GM12801 (cell line): ENCODE data around the gene C3orf22.

ENCODE experiments used
- CTCF ChIP-seq: IDR thresholded peaks from one replicate; pipeline ENCODE4 v1.5.1; 2011; ENCODE audit warnings: control low read depth; ENCODE audit not compliant: insufficient read length; ENCODE audit errors: extremely low read depth

The C3orf22 gene

GRCh38 chr3:126521122-126521891, 37.4 kb downstream of the C3orf22 start:
- TF ChIP-seq CTCF = no peak

- no peak for TF ChIP-seq CTCF
Measured at GRCh38 chr3:126519506-126520455, 39.0 kb downstream of the C3orf22 start.

- no peak for TF ChIP-seq CTCF
Measured at GRCh38 chr3:126518779-126519177, 40.0 kb downstream of the C3orf22 start.

- no peak for TF ChIP-seq CTCF
Measured at GRCh38 chr3:126517986-126518778, 40.5 kb downstream of the C3orf22 start.

- no peak for TF ChIP-seq CTCF
Measured at GRCh38 chr3:126517291-126517951, 41.3 kb downstream of the C3orf22 start, which contains the start of gene UROC1. TSS of gene UROC1 (minus strand) at chr3:126517773. CDS start at chr3:126517719, 54 bp downstream.

- TF ChIP-seq CTCF = no peak
Measured at GRCh38 chr3:126516936-126517290, 41.8 kb downstream of the C3orf22 start.
